ENCODE measurements around the gene ATF7.
"Not testable (repeated sequence)": the region's sequence is repeated elsewhere in the genome, so short reads cannot be mapped to it uniquely, and the experiment has no call there.

GRCh38 chr12:53635708-53636107 is 9.5 kb upstream of the ATF7 start:
- not testable (repeated sequence) for TF ChIP-seq RAD21 (conservative IDR thresholded peaks at IDR 0.05 in 1 of 2, IDR thresholded peaks at IDR 0.05 in 1 of 2); CTCF (IDR thresholded peaks at IDR 0.05); CEBPB (IDR thresholded peaks at IDR 0.05)
